ENCODE measurements around the gene DLG2. TPM values are rescaled to one million over a fixed set of nuclear protein-coding genes. Genes with fewer than 3 reads are reported as not detected.

Gene DLG2
- total and polyA plus RNA-seq, 9 of the 15 experiments (the other 6 are each of a cell fraction or from before 2014, with no cell fraction given) = 0.52 to 1.6 (median 0.95) TPM

DNA sequence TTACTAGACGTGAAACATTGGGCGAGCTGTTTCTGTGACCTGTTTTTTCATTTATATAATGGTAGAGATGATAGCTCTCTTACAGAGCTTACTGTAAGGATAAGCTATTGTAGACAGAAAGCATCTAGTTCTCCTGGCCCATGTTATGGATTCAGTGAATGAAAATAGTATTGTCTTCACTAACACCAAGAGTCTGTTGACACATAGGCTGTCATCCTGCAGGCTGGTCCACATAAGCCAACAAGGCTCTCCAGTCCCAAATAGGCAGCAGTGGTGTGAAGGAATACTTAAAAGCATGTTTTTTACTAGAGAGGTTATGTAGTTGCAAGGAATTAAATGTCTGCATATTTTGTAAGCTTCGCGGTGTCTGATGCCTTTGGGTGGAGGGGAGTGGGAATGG lies 1963.2 kb downstream of the DLG2 start:
- H3K9me3 ChIP-seq (replicated peaks; ENCODE audit: control insufficient read depth, insufficient read depth, low read depth, low read length) = no peaks in the 10 kb centered on the region
- CTCF ChIA-PET (ENCODE audit: low intra/inter-chr PET ratio) = no interaction called here
- DNase-seq (ENCODE audit: extremely low read depth in 1 of 4, low spot score in 3 of 4) (no peak), FAIRE-seq (no peak), ATAC-seq (no peak)
- no TSS peak for BruUV-seq (replicated peaks)
- POLR2A ChIA-PET = no interaction called here
- in situ Hi-C loops (cut with MboI) = no loop called here
- no peaks in the 10 kb centered on the region for H3K79me2 ChIP-seq (ENCODE audit: control insufficient read depth, insufficient read depth, low read length)
- no peak overlapping the region for H3K27ac ChIP-seq (ENCODE audit: extremely low read depth, low read depth, low read length)
- H3K27me3 ChIP-seq (ENCODE audit: control insufficient read depth in 2 of 2, insufficient read depth in 2 of 2, low read length in 2 of 2) = no peaks in the 10 kb centered on the region
- H3K36me3 ChIP-seq (ENCODE audit: control insufficient read depth, insufficient read depth, low read length) = no peaks in the 10 kb centered on the region
- WGBS (ENCODE audit: insufficient coverage, low coverage, missing lambda C conversion rate) = 3% methylated on average over 4 of the region's 4 CpGs
- H2AFZ ChIP-seq (ENCODE audit: low read depth, low read length) = no peak overlapping the region
- H4K20me1 ChIP-seq (replicated peaks; ENCODE audit: control insufficient read depth, insufficient read depth, low read length) = no peaks in the 10 kb centered on the region
- no peaks in the 10 kb centered on the region for H3K9me1 ChIP-seq (ENCODE audit: control insufficient read depth, insufficient read depth, low read length)
- intact Hi-C loops (cut with micrococcal nuclease) = no loop called here
- H3K4me2 ChIP-seq (ENCODE audit: insufficient read depth, low read length) = no peak overlapping the region
- TF ChIP-seq ZNF785 (CRISPR knock-in tag; IDR thresholded peaks at IDR 0.05) = no peak
- TF ChIP-seq, protein P1, sequence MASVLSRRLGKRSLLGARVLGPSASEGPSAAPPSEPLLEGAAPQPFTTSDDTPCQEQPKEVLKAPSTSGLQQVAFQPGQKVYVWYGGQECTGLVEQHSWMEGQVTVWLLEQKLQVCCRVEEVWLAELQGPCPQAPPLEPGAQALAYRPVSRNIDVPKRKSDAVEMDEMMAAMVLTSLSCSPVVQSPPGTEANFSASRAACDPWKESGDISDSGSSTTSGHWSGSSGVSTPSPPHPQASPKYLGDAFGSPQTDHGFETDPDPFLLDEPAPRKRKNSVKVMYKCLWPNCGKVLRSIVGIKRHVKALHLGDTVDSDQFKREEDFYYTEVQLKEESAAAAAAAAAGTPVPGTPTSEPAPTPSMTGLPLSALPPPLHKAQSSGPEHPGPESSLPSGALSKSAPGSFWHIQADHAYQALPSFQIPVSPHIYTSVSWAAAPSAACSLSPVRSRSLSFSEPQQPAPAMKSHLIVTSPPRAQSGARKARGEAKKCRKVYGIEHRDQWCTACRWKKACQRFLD (CRISPR knock-in tag; IDR thresholded peaks at IDR 0.05) = no peak
- no peak for TF ChIP-seq KDM1A (IDR thresholded peaks at IDR 0.05)
- TF ChIP-seq, protein P2, sequence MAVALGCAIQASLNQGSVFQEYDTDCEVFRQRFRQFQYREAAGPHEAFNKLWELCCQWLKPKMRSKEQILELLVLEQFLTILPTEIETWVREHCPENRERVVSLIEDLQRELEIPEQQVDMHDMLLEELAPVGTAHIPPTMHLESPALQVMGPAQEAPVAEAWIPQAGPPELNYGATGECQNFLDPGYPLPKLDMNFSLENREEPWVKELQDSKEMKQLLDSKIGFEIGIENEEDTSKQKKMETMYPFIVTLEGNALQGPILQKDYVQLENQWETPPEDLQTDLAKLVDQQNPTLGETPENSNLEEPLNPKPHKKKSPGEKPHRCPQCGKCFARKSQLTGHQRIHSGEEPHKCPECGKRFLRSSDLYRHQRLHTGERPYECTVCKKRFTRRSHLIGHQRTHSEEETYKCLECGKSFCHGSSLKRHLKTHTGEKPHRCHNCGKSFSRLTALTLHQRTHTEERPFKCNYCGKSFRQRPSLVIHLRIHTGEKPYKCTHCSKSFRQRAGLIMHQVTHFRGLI (CRISPR knock-in tag; IDR thresholded peaks at IDR 0.05) = no peak
- TF ChIP-seq SRSF9 (IDR thresholded peaks at IDR 0.05; ENCODE audit: borderline replicate concordance, low read depth, low read length) = no peak
- TF ChIP-seq, protein P3, sequence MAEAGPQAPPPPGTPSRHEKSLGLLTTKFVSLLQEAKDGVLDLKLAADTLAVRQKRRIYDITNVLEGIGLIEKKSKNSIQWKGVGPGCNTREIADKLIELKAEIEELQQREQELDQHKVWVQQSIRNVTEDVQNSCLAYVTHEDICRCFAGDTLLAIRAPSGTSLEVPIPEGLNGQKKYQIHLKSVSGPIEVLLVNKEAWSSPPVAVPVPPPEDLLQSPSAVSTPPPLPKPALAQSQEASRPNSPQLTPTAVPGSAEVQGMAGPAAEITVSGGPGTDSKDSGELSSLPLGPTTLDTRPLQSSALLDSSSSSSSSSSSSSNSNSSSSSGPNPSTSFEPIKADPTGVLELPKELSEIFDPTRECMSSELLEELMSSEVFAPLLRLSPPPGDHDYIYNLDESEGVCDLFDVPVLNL (CRISPR knock-in tag; IDR thresholded peaks at IDR 0.05; ENCODE audit: low read depth) = no peak
- TF ChIP-seq, protein P4, sequence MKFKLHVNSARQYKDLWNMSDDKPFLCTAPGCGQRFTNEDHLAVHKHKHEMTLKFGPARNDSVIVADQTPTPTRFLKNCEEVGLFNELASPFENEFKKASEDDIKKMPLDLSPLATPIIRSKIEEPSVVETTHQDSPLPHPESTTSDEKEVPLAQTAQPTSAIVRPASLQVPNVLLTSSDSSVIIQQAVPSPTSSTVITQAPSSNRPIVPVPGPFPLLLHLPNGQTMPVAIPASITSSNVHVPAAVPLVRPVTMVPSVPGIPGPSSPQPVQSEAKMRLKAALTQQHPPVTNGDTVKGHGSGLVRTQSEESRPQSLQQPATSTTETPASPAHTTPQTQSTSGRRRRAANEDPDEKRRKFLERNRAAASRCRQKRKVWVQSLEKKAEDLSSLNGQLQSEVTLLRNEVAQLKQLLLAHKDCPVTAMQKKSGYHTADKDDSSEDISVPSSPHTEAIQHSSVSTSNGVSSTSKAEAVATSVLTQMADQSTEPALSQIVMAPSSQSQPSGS (CRISPR knock-in tag; IDR thresholded peaks at IDR 0.05) = no peak
- TF ChIP-seq NFXL1 (CRISPR knock-in tag; IDR thresholded peaks at IDR 0.05) = no peak
- TF ChIP-seq HDAC6 (IDR thresholded peaks at IDR 0.05; ENCODE audit: low read depth, low read length) = no peak
- no peak for TF ChIP-seq PRMT5 (CRISPR knock-in tag; IDR thresholded peaks at IDR 0.05)
- no peak for TF ChIP-seq ZC3H4 (CRISPR knock-in tag; IDR thresholded peaks at IDR 0.05; ENCODE audit: borderline replicate concordance)
- TF ChIP-seq, protein P5, sequence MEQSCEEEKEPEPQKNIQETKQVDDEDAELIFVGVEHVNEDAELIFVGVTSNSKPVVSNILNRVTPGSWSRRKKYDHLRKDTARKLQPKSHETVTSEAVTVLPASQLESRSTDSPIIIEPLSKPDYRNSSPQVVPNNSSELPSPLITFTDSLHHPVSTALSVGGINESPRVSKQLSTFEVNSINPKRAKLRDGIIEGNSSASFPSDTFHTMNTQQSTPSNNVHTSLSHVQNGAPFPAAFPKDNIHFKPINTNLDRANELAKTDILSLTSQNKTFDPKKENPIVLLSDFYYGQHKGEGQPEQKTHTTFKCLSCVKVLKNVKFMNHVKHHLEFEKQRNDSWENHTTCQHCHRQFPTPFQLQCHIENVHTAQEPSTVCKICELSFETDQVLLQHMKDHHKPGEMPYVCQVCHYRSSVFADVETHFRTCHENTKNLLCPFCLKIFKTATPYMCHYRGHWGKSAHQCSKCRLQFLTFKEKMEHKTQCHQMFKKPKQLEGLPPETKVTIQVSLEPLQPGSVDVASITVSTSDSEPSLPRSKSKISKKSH (CRISPR knock-in tag; IDR thresholded peaks at IDR 0.05) = no peak
- no peak for TF ChIP-seq ZNF239 (CRISPR knock-in tag; IDR thresholded peaks at IDR 0.05)
- TF ChIP-seq TAF15 (IDR thresholded peaks at IDR 0.05; ENCODE audit: low read depth, low read length) = no peak
- no peak for TF ChIP-seq ZNF668 (CRISPR knock-in tag; IDR thresholded peaks at IDR 0.05)
- TF ChIP-seq TAL1 (IDR thresholded peaks at IDR 0.05) = no peak
- TF ChIP-seq RNF2 (IDR thresholded peaks at IDR 0.05) = no peak
- no peak for TF ChIP-seq PCBP1 (IDR thresholded peaks at IDR 0.05; ENCODE audit: low read depth, low read length, poor library complexity, severe bottlenecking)
- H3K4me3 ChIP-seq = no peak overlapping the region
- H3K9ac ChIP-seq (ENCODE audit: insufficient read depth in 1 of 2, low read depth in 2 of 2, low read length in 2 of 2) = no peak overlapping the region
- no peaks in the 10 kb centered on the region for H3K4me1 ChIP-seq (replicated peaks in 1 of 2; ENCODE audit: control insufficient read depth in 2 of 2, insufficient read depth in 2 of 2, low read length in 2 of 2)

All from K562 (cell line).